Measurements from ENCODE around the gene SDK1. TPM values are rescaled to one million over a fixed set of nuclear protein-coding genes. Genes with fewer than 3 reads are reported as not detected.

SDK1 gene
- total RNA-seq, 1 donor from 2014 or later: 5.4 TPM

- Mint-ChIP-seq H3K27me3 (ENCODE audit: unreplicated experiment) (no peaks in the 10 kb centered on the region), H3K9me3 (ENCODE audit: unreplicated experiment) (peaks cover 9% of the 10 kb centered on the region), H3K4me1 (ENCODE audit: unreplicated experiment) (no peaks in the 10 kb centered on the region), H3K36me3 (ENCODE audit: unreplicated experiment) (no peaks in the 10 kb centered on the region), H3K27ac (ENCODE audit: unreplicated experiment) (no peak overlapping the region), H3K4me3 (ENCODE audit: unreplicated experiment) (no peak overlapping the region)
- DNase-seq (ENCODE audit: extremely low spot score, unreplicated experiment): no peak
- no peak for TF ChIP-seq CTCF (IDR thresholded peaks at IDR 0.05)
Observed at GRCh38 chr7:4065190-4065589, 764.1 kb downstream of the SDK1 start.

GRCh38 chr7:4066206-4066605, 765.2 kb downstream of the SDK1 start:
- no peak for TF ChIP-seq CTCF (IDR thresholded peaks at IDR 0.05)
- Mint-ChIP-seq H3K4me3 (ENCODE audit: unreplicated experiment) (no peak overlapping the region), H3K9me3 (ENCODE audit: unreplicated experiment) (peaks cover 9% of the 10 kb centered on the region), H3K27ac (ENCODE audit: unreplicated experiment) (no peak overlapping the region), H3K36me3 (ENCODE audit: unreplicated experiment) (no peaks in the 10 kb centered on the region), H3K27me3 (ENCODE audit: unreplicated experiment) (no peaks in the 10 kb centered on the region), H3K4me1 (ENCODE audit: unreplicated experiment) (no peaks in the 10 kb centered on the region)
- DNase-seq (ENCODE audit: extremely low spot score, unreplicated experiment): peak; percentile 78

GRCh38 chr7:4066626-4067475, 765.8 kb downstream of the SDK1 start:
- Mint-ChIP-seq H3K36me3 (ENCODE audit: unreplicated experiment) (no peaks in the 10 kb centered on the region), H3K4me3 (ENCODE audit: unreplicated experiment) (no peak overlapping the region), H3K9me3 (ENCODE audit: unreplicated experiment) (peaks cover 9% of the 10 kb centered on the region), H3K4me1 (ENCODE audit: unreplicated experiment) (no peaks in the 10 kb centered on the region), H3K27me3 (ENCODE audit: unreplicated experiment) (no peaks in the 10 kb centered on the region), H3K27ac (ENCODE audit: unreplicated experiment) (no peak overlapping the region)
- peak; percentile 63 for DNase-seq (ENCODE audit: extremely low spot score, unreplicated experiment)
- TF ChIP-seq CTCF (IDR thresholded peaks at IDR 0.05): no peak

GRCh38 chr7:4067476-4067760, 766.4 kb downstream of the SDK1 start:
- Mint-ChIP-seq H3K27me3 (ENCODE audit: unreplicated experiment) (no peaks in the 10 kb centered on the region), H3K27ac (ENCODE audit: unreplicated experiment) (no peak overlapping the region), H3K4me3 (ENCODE audit: unreplicated experiment) (no peak overlapping the region), H3K36me3 (ENCODE audit: unreplicated experiment) (no peaks in the 10 kb centered on the region), H3K4me1 (ENCODE audit: unreplicated experiment) (no peaks in the 10 kb centered on the region), H3K9me3 (ENCODE audit: unreplicated experiment) (peaks cover 5% of the 10 kb centered on the region)
- no peak for TF ChIP-seq CTCF (IDR thresholded peaks at IDR 0.05)
- no peak for DNase-seq (ENCODE audit: extremely low spot score, unreplicated experiment)

- Mint-ChIP-seq H3K4me1 (ENCODE audit: unreplicated experiment) (no peaks in the 10 kb centered on the region), H3K36me3 (ENCODE audit: unreplicated experiment) (no peaks in the 10 kb centered on the region), H3K27me3 (ENCODE audit: unreplicated experiment) (no peaks in the 10 kb centered on the region), H3K9me3 (ENCODE audit: unreplicated experiment) (no peaks in the 10 kb centered on the region), H3K27ac (ENCODE audit: unreplicated experiment) (no peak overlapping the region), H3K4me3 (ENCODE audit: unreplicated experiment) (no peak overlapping the region)
- DNase-seq (ENCODE audit: extremely low spot score, unreplicated experiment): peak; percentile 53
- TF ChIP-seq CTCF (IDR thresholded peaks at IDR 0.05): no peak
Observed at GRCh38 chr7:4067874-4068273, 766.8 kb downstream of the SDK1 start.

Data from osteocyte (in vitro differentiated cells).